Neural cell (in vitro differentiated cells): Measurements from ENCODE around the gene CAMK1D. TPM values are rescaled to one million over a fixed set of nuclear protein-coding genes. Genes with fewer than 3 reads are reported as not detected.

Source experiments
- H2AFZ ChIP-seq: fragments of 200-600, 300-800 bp; sonication (generic), shearing (Covaris generic); 2 replicates; pipeline ENCODE4 v1.6.0; 2014; ENCODE audit warnings: low read depth, mild to moderate bottlenecking, antibody characterized with exemption, low read length, moderate library complexity
- H3F3A ChIP-seq: fragments of 200-600 bp; shearing (Covaris generic); 2 replicates; pipeline ENCODE4 v1.6.1; 2016; ENCODE audit warnings: mild to moderate bottlenecking, moderate library complexity, mixed read lengths, antibody characterized with exemption, low read length; ENCODE audit not compliant: insufficient read depth, poor library complexity, severe bottlenecking
- H3K27ac ChIP-seq: fragments of 200-600, 300-800 bp; sonication (generic), shearing (Covaris generic); 2 replicates; pipeline ENCODE4 v1.5.1; 2014; ENCODE audit warnings: mild to moderate bottlenecking, low read length, moderate library complexity
- H3K27me3 ChIP-seq: fragments of 300-800, 200-600 bp; sonication (generic), shearing (Covaris generic); 2 replicates; pipeline ENCODE4 v1.6.0; 2014; ENCODE audit warnings: mild to moderate bottlenecking, low read depth, low read length, moderate library complexity; ENCODE audit not compliant: insufficient read depth
- H3K36me3 ChIP-seq: fragments of 300-800, 200-600 bp; sonication (generic), shearing (Covaris generic); 2 replicates; pipeline ENCODE4 v1.5.1; 2014; ENCODE audit warnings: mild to moderate bottlenecking, antibody characterized with exemption, low read length, moderate library complexity; ENCODE audit not compliant: insufficient read depth
- H3K4me2 ChIP-seq: fragments of 300-800, 200-600 bp; sonication (generic), shearing (Covaris generic); 2 replicates; pipeline ENCODE4 v1.6.0; 2014; ENCODE audit warnings: mild to moderate bottlenecking, low read length
- H3K4me3 ChIP-seq: fragments of 300-800, 200-600 bp; sonication (generic), shearing (Covaris generic); 2 replicates; pipeline ENCODE4 v1.5.1; 2014; ENCODE audit warnings: mild to moderate bottlenecking, low read length, moderate library complexity
- H3K79me2 ChIP-seq: fragments of 200-600 bp; shearing (Covaris generic); replicated peaks from 2 replicates; pipeline ENCODE4 v1.6.0; 2014; ENCODE audit warnings: mild to moderate bottlenecking, low read length, moderate library complexity; ENCODE audit not compliant: insufficient read depth
- H3K9ac ChIP-seq: fragments of 300-800, 200-600 bp; sonication (generic), shearing (Covaris generic); 2 replicates; pipeline ENCODE4 v1.6.1; 2016; ENCODE audit warnings: mild to moderate bottlenecking, low read length, mixed read lengths
- H3K9me2 ChIP-seq: fragments of 200-600 bp; shearing (Covaris generic); 2 replicates; pipeline ENCODE4 v1.6.1; 2016; ENCODE audit warnings: mild to moderate bottlenecking, low read length, mixed read lengths; ENCODE audit not compliant: insufficient read depth
- H3K9me3 ChIP-seq: fragments of 200-600, 300-800 bp; sonication (generic), shearing (Covaris generic); 2 replicates; pipeline ENCODE4 v1.6.1; 2016; ENCODE audit warnings: mild to moderate bottlenecking, mixed run types, low read length, moderate library complexity, mixed read lengths
- H4K20me1 ChIP-seq: fragments of 200-600 bp; shearing (Covaris generic); 2 replicates; pipeline ENCODE4 v1.6.1; 2016; ENCODE audit warnings: mild to moderate bottlenecking, mixed run types; ENCODE audit not compliant: insufficient read depth
- CTCF ChIP-seq: fragments of 450-650 bp; IDR thresholded peaks from 2 replicates; pipeline ENCODE4 v1.5.1; 2014; ENCODE audit warnings: antibody characterized with exemption, mild to moderate bottlenecking, moderate library complexity; ENCODE audit not compliant: poor library complexity, severe bottlenecking
- EP300 ChIP-seq: fragments of 450-650 bp; conservative IDR thresholded peaks from 2 replicates; pipeline ENCODE4 v1.6.1; 2014; ENCODE audit warnings: antibody characterized with exemption, mild to moderate bottlenecking, moderate library complexity; ENCODE audit not compliant: poor library complexity, severe bottlenecking
- EZH2 ChIP-seq: fragments of 200-600, 300-800 bp; shearing (Covaris generic), sonication (generic); IDR thresholded peaks from 2 replicates; pipeline ENCODE4 v1.6.1; 2014; ENCODE audit warnings: antibody characterized with exemption, low read length, borderline replicate concordance, mild to moderate bottlenecking; ENCODE audit not compliant: insufficient read depth, poor library complexity, severe bottlenecking
- MXI1 ChIP-seq: fragments of 450-650 bp; conservative IDR thresholded peaks from 2 replicates; pipeline ENCODE4 v1.6.1; 2014; ENCODE audit warnings: antibody characterized with exemption, mild to moderate bottlenecking; ENCODE audit not compliant: poor library complexity, severe bottlenecking
- POLR2AphosphoS5 ChIP-seq: IDR thresholded peaks from 2 replicates; pipeline ENCODE4 v1.6.1; 2012
- RAD21 ChIP-seq: fragments of 450-650 bp; conservative IDR thresholded peaks from 2 replicates; pipeline ENCODE4 v1.6.1; 2014; ENCODE audit warnings: antibody characterized with exemption, mild to moderate bottlenecking, moderate library complexity
- REST ChIP-seq: IDR thresholded peaks from 2 replicates; pipeline ENCODE4 v1.6.1; 2012; ENCODE audit warnings: borderline replicate concordance
- SMC3 ChIP-seq: fragments of 450-650 bp; conservative IDR thresholded peaks from 2 replicates; pipeline ENCODE4 v1.6.1; 2014; ENCODE audit warnings: antibody characterized with exemption, mild to moderate bottlenecking, moderate library complexity; ENCODE audit not compliant: poor library complexity
- TAF1 ChIP-seq: IDR thresholded peaks from 2 replicates; pipeline ENCODE4 v1.6.1; 2012; ENCODE audit warnings: low read depth
- polyA plus RNA-seq: library from polyadenylated mRNA; depleted of rRNA; stranded (reverse); fragments of >200 nt; gene quantifications from 2 replicates; pipeline ENCODE4 v1.2.3, GENCODE V29; 2014

The CAMK1D gene
- polyA plus RNA-seq, 1 donor from 2014 or later, result 13.8 TPM

- H3F3A ChIP-seq, result no peaks in the 10 kb centered on the region
- no peak overlapping the region for H2AFZ ChIP-seq
- H3K27me3 ChIP-seq, result no peaks in the 10 kb centered on the region
- H3K4me3 ChIP-seq, result no peak overlapping the region
- no peaks in the 10 kb centered on the region for H3K9me2 ChIP-seq
- no peaks in the 10 kb centered on the region for H3K36me3 ChIP-seq
- H3K9ac ChIP-seq, result no peak overlapping the region
- no peaks in the 10 kb centered on the region for H3K79me2 ChIP-seq
- H4K20me1 ChIP-seq, result no peaks in the 10 kb centered on the region
- no peak overlapping the region for H3K4me2 ChIP-seq
- TF ChIP-seq MXI1, result no peak
- TF ChIP-seq SMC3, result no peak
- no peak for TF ChIP-seq CTCF
- no peak for TF ChIP-seq EP300
- no peak for TF ChIP-seq EZH2
- no peak for TF ChIP-seq REST
- no peak for TF ChIP-seq POLR2AphosphoS5
- TF ChIP-seq TAF1, result no peak
- TF ChIP-seq RAD21, result no peak
- H3K9me3 ChIP-seq, result no peaks in the 10 kb centered on the region
- H3K27ac ChIP-seq, result no peak overlapping the region
These were observed 141.6 kb downstream of the CAMK1D start for GRCh38 chr10:12490963-12491362.

- Histone ChIP-seq H3K9me3 (no peaks in the 10 kb centered on the region), H3K79me2 (no peaks in the 10 kb centered on the region), H3K4me2 (no peak overlapping the region), H3K9ac (no peak overlapping the region), H2AFZ (no peak overlapping the region), H3F3A (no peaks in the 10 kb centered on the region), H3K27ac (no peak overlapping the region), H4K20me1 (no peaks in the 10 kb centered on the region), H3K9me2 (no peaks in the 10 kb centered on the region), H3K27me3 (no peaks in the 10 kb centered on the region), H3K4me3 (no peak overlapping the region), H3K36me3 (no peaks in the 10 kb centered on the region)
- TF ChIP-seq MXI1 (no peak), RAD21 (no peak), TAF1 (no peak), POLR2AphosphoS5 (no peak), EZH2 (no peak), EP300 (no peak), CTCF (no peak), REST (no peak)
These were observed 142.1 kb downstream of the CAMK1D start for GRCh38 chr10:12491491-12491890.
